NCI-H446 treated with DMSO at 0.1 percent for 48 hours (cell line): ENCODE measurements around the gene C5AR1.
"Not testable (repeated sequence)": the region's sequence is repeated elsewhere in the genome, so short reads cannot be mapped to it uniquely, and the experiment has no call there.

Experiments
- DNase-seq: peaks from one replicate; lab custom pipeline; 2025; lab: John Stamatoyannopoulos, UW

The C5AR1 gene

GRCh38 chr19:47284324-47284899 lies 25.2 kb upstream of the C5AR1 start:
- peak; percentile 35 for DNase-seq

GRCh38 chr19:47296036-47296435 lies 13.6 kb upstream of the C5AR1 start:
- DNase-seq = peak; percentile 53

- DNase-seq = not testable (repeated sequence)
These were observed 8.8 kb upstream of the C5AR1 start for GRCh38 chr19:47300867-47301266.

GRCh38 chr19:47302249-47302648 lies 7.4 kb upstream of the C5AR1 start:
- no peak for DNase-seq

GRCh38 chr19:47303966-47304365 lies 5.7 kb upstream of the C5AR1 start:
- no peak for DNase-seq

- DNase-seq = peak; percentile 13
These were observed 4.3 kb upstream of the C5AR1 start for GRCh38 chr19:47305309-47305751.

- DNase-seq = no peak
These were observed 3.4 kb upstream of the C5AR1 start for GRCh38 chr19:47306303-47306702.

GRCh38 chr19:47309038-47309437 lies 623 bp upstream of the C5AR1 start:
- no peak for DNase-seq

- DNase-seq = no peak
These were observed 662 bp downstream of the C5AR1 start for GRCh38 chr19:47310323-47310722.

GRCh38 chr19:47310819-47311218 lies 1.2 kb downstream of the C5AR1 start:
- no peak for DNase-seq

- no peak for DNase-seq
These were observed 2.8 kb downstream of the C5AR1 start for GRCh38 chr19:47312366-47313006.

- no peak for DNase-seq
These were observed 4.2 kb downstream of the C5AR1 start for GRCh38 chr19:47313754-47314295.

- DNase-seq = no peak
These were observed 5.6 kb downstream of the C5AR1 start for GRCh38 chr19:47315125-47315821.

- no peak for DNase-seq
These were observed 6.9 kb downstream of the C5AR1 start for GRCh38 chr19:47316513-47316912.

GRCh38 chr19:47319923-47320871 lies 10.5 kb downstream of the C5AR1 start:
- no peak for DNase-seq

- DNase-seq = no peak
These were observed 12.0 kb downstream of the C5AR1 start for GRCh38 chr19:47321630-47322029.

- DNase-seq = no peak
These were observed 12.4 kb downstream of the C5AR1 start for GRCh38 chr19:47322058-47322457.

GRCh38 chr19:47323409-47323808 lies 13.7 kb downstream of the C5AR1 start:
- no peak for DNase-seq

GRCh38 chr19:47323872-47324271 lies 14.2 kb downstream of the C5AR1 start:
- no peak for DNase-seq

GRCh38 chr19:47324502-47324901 lies 14.8 kb downstream of the C5AR1 start:
- no peak for DNase-seq

- DNase-seq = no peak
These were observed 20.8 kb downstream of the C5AR1 start for GRCh38 chr19:47330466-47330869.

GRCh38 chr19:47331490-47331889 lies 21.8 kb downstream of the C5AR1 start:
- DNase-seq = no peak
